HepG2 (cell line): ENCODE data around the gene ALOXE3. TPM values are rescaled to one million over a fixed set of nuclear protein-coding genes. Genes with fewer than 3 reads are reported as not detected.

Experiments
- ATAC-seq: fragments of 200-7000 bp; cut with Tn5 transposase; 3 replicates; pipeline ENCODE4 v1.9.1; 2020; ENCODE audit warnings: mild to moderate bottlenecking, moderate library complexity
- BruUV-seq: library from RNA; stranded (reverse); fragments of 400-500 nt; replicated peaks from 2 replicates; lab custom pipeline; 2021; lab: Mats Ljungman, UMichigan
- CTCF ChIA-PET: fragments of 300-600 bp; formaldehyde crosslinking; extraction: SDS; loops from one replicate; lab custom pipeline; 2021; ENCODE audit warnings: low total read pairs, inconsistent platforms, low intra/inter-chr PET ratio; lab: Yijun Ruan, JAX
- POLR2A ChIA-PET: fragments of 350-600 bp; sonication (Branson Sonifier 250); formaldehyde crosslinking; loops from one replicate; lab custom pipeline; 2020; ENCODE audit warnings: antibody characterized with exemption, inconsistent platforms; lab: Yijun Ruan, JAX
- DNase-seq: peaks from one replicate; pipeline ENCODE4 v3.0.0-alpha.2; 2015; ENCODE audit warnings: low spot score
- FAIRE-seq: peaks from 3 replicates; lab custom pipeline; 2011; peaks lifted over from hg19 to GRCh38; lab: Jason Lieb, UNC
- H2AFZ ChIP-seq: one replicate; pipeline ENCODE4 v1.6.1; 2011; ENCODE audit warnings: low read length, inconsistent platforms
- H3K27ac ChIP-seq: fragments of 300-600 bp; 3 replicates; pipeline ENCODE4 v1.8.0; 2011; ENCODE audit warnings: mixed run types, mild to moderate bottlenecking, mixed read lengths, low read length, inconsistent platforms; ENCODE audit not compliant: insufficient read depth; ENCODE audit errors: extremely low read length
- H3K27me3 ChIP-seq, 2 experiments: fragments of 200-600 bp in 1 of 2; 2 replicates in 1 of 2; 3 replicates in 1 of 2; pipeline versions ENCODE4 v1.6.0 to v1.8.0; 2011; ENCODE audit warnings: low read length in 2 of 2, mild to moderate bottlenecking in 2 of 2, moderate library complexity in 2 of 2, inconsistent platforms in 1 of 2; ENCODE audit not compliant: insufficient read depth in 2 of 2, control insufficient read depth in 1 of 2
- H3K36me3 ChIP-seq, 2 experiments: fragments of 200-600 bp in 1 of 2; replicated peaks in 1 of 2; 2 replicates in 1 of 2; 3 replicates in 1 of 2; pipeline versions ENCODE4 v1.5.1 to v1.8.0; 2011; ENCODE audit warnings: low read length in 2 of 2, inconsistent platforms in 1 of 2; ENCODE audit not compliant: insufficient read depth in 2 of 2, control insufficient read depth in 1 of 2
- H3K4me1 ChIP-seq: 2 replicates; pipeline ENCODE4 v1.5.1; 2012; ENCODE audit warnings: low read length, inconsistent platforms; ENCODE audit not compliant: insufficient read depth
- H3K4me2 ChIP-seq: 2 replicates; pipeline ENCODE4 v1.6.0; 2011; ENCODE audit warnings: low read depth, low read length, inconsistent platforms
- H3K4me3 ChIP-seq, 3 experiments: fragments of 200-600 bp in 1 of 3; sonication (generic), shearing (Covaris generic) in 1 of 3; replicated peaks in 1 of 3; 2 replicates each; pipeline ENCODE4 v1.5.1; 2011 to 2016; ENCODE audit warnings: low read length in 3 of 3, inconsistent platforms in 2 of 3, low read depth in 2 of 3, mild to moderate bottlenecking in 2 of 3, control low read depth in 1 of 3, mixed read lengths in 1 of 3; ENCODE audit not compliant: insufficient read depth in 1 of 3
- H3K79me2 ChIP-seq: one replicate; pipeline ENCODE4 v1.6.1; 2011; ENCODE audit warnings: low read length, inconsistent platforms; ENCODE audit not compliant: insufficient read depth
- H3K9ac ChIP-seq: 2 replicates; pipeline ENCODE4 v1.6.0; 2011; ENCODE audit warnings: mild to moderate bottlenecking, low read depth, low read length, inconsistent platforms; ENCODE audit not compliant: insufficient read depth
- H3K9me3 ChIP-seq: 2 replicates; pipeline ENCODE4 v1.5.1; 2012; ENCODE audit warnings: mild to moderate bottlenecking, low read length
- H4K20me1 ChIP-seq: 2 replicates; pipeline ENCODE4 v1.6.0; 2011; ENCODE audit warnings: inconsistent platforms, mild to moderate bottlenecking, low read length, moderate library complexity; ENCODE audit not compliant: insufficient read depth
- ATF7 ChIP-seq, 2 experiments: fragments of 450-650 bp in 1 of 2; sonication (generic) in 1 of 2; formaldehyde crosslinking in 1 of 2; IDR thresholded peaks; 2 replicates each; pipeline versions ENCODE4 v1.4.0 to v1.6.1; 2016 to 2020; ENCODE audit warnings: antibody characterized with exemption in 1 of 2, mild to moderate bottlenecking in 1 of 2, missing genetic modification reagents in 1 of 2
- ATF7-NPFF ChIP-seq: sonication (generic); formaldehyde crosslinking; IDR thresholded peaks from 2 replicates; pipeline ENCODE4 v1.8.1; 2023; ENCODE audit warnings: mild to moderate bottlenecking, low read depth, missing genetic modification reagents, moderate library complexity
- CREB1 ChIP-seq, 2 experiments: fragments of 450-650 bp in 1 of 2; IDR thresholded peaks; 2 replicates each; pipeline ENCODE4 v1.6.1; 2016 to 2017; ENCODE audit warnings: control low read depth in 1 of 2, mild to moderate bottlenecking in 1 of 2, missing compliant biosample characterization in 1 of 2, missing genetic modification characterization in 1 of 2
- NRL ChIP-seq: sonication (generic); formaldehyde crosslinking; IDR thresholded peaks from 2 replicates; pipeline ENCODE4 v1.5.0; 2020; ENCODE audit warnings: missing genetic modification reagents, mild to moderate bottlenecking, moderate library complexity, borderline replicate concordance
- ONECUT2 ChIP-seq: sonication (generic); formaldehyde crosslinking; IDR thresholded peaks from 2 replicates; pipeline ENCODE4 v1.4.0; 2020; ENCODE audit warnings: missing genetic modification reagents
- SP4 ChIP-seq: sonication (generic); formaldehyde crosslinking; IDR thresholded peaks from 2 replicates; pipeline ENCODE4 v1.8.1; 2023; ENCODE audit warnings: mild to moderate bottlenecking, missing genetic modification reagents
- ZBTB21 ChIP-seq: sonication (generic); formaldehyde crosslinking; IDR thresholded peaks from 2 replicates; pipeline ENCODE4 v1.4.0; 2020; ENCODE audit warnings: missing genetic modification reagents
- ZC3H4 ChIP-seq: sonication (generic); formaldehyde crosslinking; IDR thresholded peaks from 2 replicates; pipeline ENCODE4 v1.4.0; 2020; ENCODE audit warnings: missing genetic modification reagents, borderline replicate concordance
- ZNF878 ChIP-seq: sonication (generic); formaldehyde crosslinking; IDR thresholded peaks from 2 replicates; pipeline ENCODE4 v1.8.1; 2023; ENCODE audit warnings: mild to moderate bottlenecking, missing genetic modification reagents, moderate library complexity
- ZNF891 ChIP-seq: sonication (generic); formaldehyde crosslinking; IDR thresholded peaks from 2 replicates; pipeline ENCODE4 v1.5.0; 2020; ENCODE audit warnings: mild to moderate bottlenecking, missing genetic modification reagents
- WGBS: methylation state at CpG from one replicate; pipeline ENCODE4 v1.1.6; 2017; ENCODE audit warnings: low lambda C conversion rate; 5-methylcytosine and 5-hydroxymethylcytosine counted together
- in situ Hi-C: cut with HindIII; loops from 2 replicates; pipeline ENCODE4 v1.10.0; 2017; ENCODE audit warnings: low pct_unique_long_range_greater_than_20kb; ENCODE audit not compliant: extremely low pct_ligation_motif_present
- intact Hi-C: fragments of 100-400 bp; cut with micrococcal nuclease; formaldehyde crosslinking; loops from one replicate; pipeline ENCODE4 v1.10.0; 2022; ENCODE audit not compliant: unreplicated experiment
- polyA plus RNA-seq, 8 experiments: library from polyadenylated mRNA; depleted of rRNA in 3 of 8; stranded (reverse) in 7 of 8; unstranded in 1 of 8; fragments of >200 nt; fragmentation: Illumina TruSeq in 4 of 8; extraction: Trizol in 4 of 8; gene quantifications; 2 replicates each; pipeline versions ENCODE4 v1.2.1 to v1.2.3, GENCODE V29; 2011 to 2016; ENCODE audit warnings: low read depth in 4 of 8, missing spikeins in 1 of 8, mixed read lengths in 1 of 8; ENCODE audit not compliant: insufficient read depth in 1 of 8
- total RNA-seq, 5 experiments: library from RNA; depleted of rRNA; stranded (reverse); fragments of >200 nt; fragmentation: Illumina TruSeq; extraction: Trizol; gene quantifications; 2 replicates each; pipeline ENCODE4 v1.2.3, GENCODE V29; 2016; ENCODE audit warnings: low read depth in 1 of 5
- TF ChIP-seq, protein P1 (sequence below): sonication (generic); formaldehyde crosslinking; IDR thresholded peaks from 2 replicates; pipeline ENCODE4 v1.8.1; 2023; ENCODE audit warnings: mild to moderate bottlenecking, missing genetic modification reagents, borderline replicate concordance
- TF ChIP-seq, protein P2 (sequence below): sonication (generic); formaldehyde crosslinking; IDR thresholded peaks from 2 replicates; pipeline ENCODE4 v1.4.0; 2020; ENCODE audit warnings: missing genetic modification reagents, low read depth, mild to moderate bottlenecking, borderline replicate concordance
- TF ChIP-seq, protein P3 (sequence below): sonication (generic); formaldehyde crosslinking; IDR thresholded peaks from 2 replicates; pipeline ENCODE4 v1.5.1; 2020; ENCODE audit warnings: mild to moderate bottlenecking, moderate library complexity, missing genetic modification reagents
- TF ChIP-seq, protein P4 (sequence below): sonication (generic); formaldehyde crosslinking; IDR thresholded peaks from 2 replicates; pipeline ENCODE4 v1.9.0; 2022; ENCODE audit warnings: missing genetic modification reagents, mild to moderate bottlenecking, borderline replicate concordance

The ALOXE3 gene
- total and polyA plus RNA-seq, 2 of the 13 experiments (the other 11 are each of a cell fraction or from before 2014, with no cell fraction given), result 0.07 TPM; not detected in 1

DNA sequence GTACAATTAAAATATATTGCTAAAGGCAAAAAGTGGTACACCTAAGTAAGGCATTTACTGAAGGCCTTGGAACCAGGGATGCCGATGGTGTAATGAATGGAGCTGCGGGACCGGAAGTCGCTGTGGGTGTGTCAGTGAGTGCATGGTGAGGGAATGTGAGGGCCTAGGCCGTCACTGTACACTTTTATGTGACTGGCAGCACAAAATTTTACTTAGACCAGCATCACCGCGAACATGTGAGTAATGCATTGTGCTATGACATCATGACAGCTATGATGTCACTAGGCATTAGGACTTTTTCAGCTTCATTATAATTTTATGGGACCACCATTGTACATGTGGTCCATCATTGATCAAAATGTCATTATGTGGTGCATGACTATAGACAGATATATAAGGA, 64.7 kb downstream of the ALOXE3 start:
- in situ Hi-C loops, result no loop called here
- ATAC-seq (no peak), DNase-seq (no peak), FAIRE-seq (no peak)
- H3K27me3 ChIP-seq, result peaks cover 5 to 56% of the 10 kb centered on the region in 2 experiments; a peak in 4 of 5 replicates
- H3K36me3 ChIP-seq, result no peaks in the 10 kb centered on the region
- H3K4me2 ChIP-seq, result no peak overlapping the region
- no peaks in the 10 kb centered on the region for H3K9me3 ChIP-seq
- ChIA-PET POLR2A (no interaction called here), CTCF (no interaction called here)
- H2AFZ ChIP-seq, result no peak overlapping the region
- peaks cover 6% of the 10 kb centered on the region for H4K20me1 ChIP-seq
- H3K9ac ChIP-seq, result no peak overlapping the region
- no TSS peak for BruUV-seq
- TF ChIP-seq CREB1 (IDR thresholded peaks at IDR 0.05), result peak; percentile 89
- TF ChIP-seq CREB1 (CRISPR knock-in tag; IDR thresholded peaks at IDR 0.05), result no peak
- TF ChIP-seq ZNF891 (CRISPR knock-in tag), result no peak
- TF ChIP-seq, protein P1, sequence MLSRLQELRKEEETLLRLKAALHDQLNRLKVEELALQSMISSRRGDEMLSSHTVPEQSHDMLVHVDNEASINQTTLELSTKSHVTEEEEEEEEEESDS (CRISPR knock-in tag), result no peak
- TF ChIP-seq, protein P2, sequence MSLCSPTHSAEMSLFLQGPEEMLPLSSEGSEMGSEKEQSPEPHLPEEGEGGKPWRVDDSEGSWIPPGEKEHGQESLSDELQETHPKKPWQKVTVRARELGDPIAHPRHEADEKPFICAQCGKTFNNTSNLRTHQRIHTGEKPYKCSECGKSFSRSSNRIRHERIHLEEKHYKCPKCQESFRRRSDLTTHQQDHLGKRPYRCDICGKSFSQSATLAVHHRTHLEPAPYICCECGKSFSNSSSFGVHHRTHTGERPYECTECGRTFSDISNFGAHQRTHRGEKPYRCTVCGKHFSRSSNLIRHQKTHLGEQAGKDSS (CRISPR knock-in tag), result no peak
- TF ChIP-seq, protein P3, sequence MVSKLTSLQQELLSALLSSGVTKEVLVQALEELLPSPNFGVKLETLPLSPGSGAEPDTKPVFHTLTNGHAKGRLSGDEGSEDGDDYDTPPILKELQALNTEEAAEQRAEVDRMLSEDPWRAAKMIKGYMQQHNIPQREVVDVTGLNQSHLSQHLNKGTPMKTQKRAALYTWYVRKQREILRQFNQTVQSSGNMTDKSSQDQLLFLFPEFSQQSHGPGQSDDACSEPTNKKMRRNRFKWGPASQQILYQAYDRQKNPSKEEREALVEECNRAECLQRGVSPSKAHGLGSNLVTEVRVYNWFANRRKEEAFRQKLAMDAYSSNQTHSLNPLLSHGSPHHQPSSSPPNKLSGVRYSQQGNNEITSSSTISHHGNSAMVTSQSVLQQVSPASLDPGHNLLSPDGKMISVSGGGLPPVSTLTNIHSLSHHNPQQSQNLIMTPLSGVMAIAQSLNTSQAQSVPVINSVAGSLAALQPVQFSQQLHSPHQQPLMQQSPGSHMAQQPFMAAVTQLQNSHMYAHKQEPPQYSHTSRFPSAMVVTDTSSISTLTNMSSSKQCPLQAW (CRISPR knock-in tag), result no peak
- TF ChIP-seq ATF7-NPFF (CRISPR knock-in tag), result no peak
- peak; percentile 50; the same call in 1 of the 2 replicates for TF ChIP-seq ZBTB21 (CRISPR knock-in tag)
- TF ChIP-seq ZC3H4 (CRISPR knock-in tag), result no peak
- TF ChIP-seq ATF7 (IDR thresholded peaks at IDR 0.05), result peak; percentile 58
- no peak for TF ChIP-seq ATF7 (CRISPR knock-in tag; IDR thresholded peaks at IDR 0.05)
- no peak for TF ChIP-seq NRL
- TF ChIP-seq, protein P4, sequence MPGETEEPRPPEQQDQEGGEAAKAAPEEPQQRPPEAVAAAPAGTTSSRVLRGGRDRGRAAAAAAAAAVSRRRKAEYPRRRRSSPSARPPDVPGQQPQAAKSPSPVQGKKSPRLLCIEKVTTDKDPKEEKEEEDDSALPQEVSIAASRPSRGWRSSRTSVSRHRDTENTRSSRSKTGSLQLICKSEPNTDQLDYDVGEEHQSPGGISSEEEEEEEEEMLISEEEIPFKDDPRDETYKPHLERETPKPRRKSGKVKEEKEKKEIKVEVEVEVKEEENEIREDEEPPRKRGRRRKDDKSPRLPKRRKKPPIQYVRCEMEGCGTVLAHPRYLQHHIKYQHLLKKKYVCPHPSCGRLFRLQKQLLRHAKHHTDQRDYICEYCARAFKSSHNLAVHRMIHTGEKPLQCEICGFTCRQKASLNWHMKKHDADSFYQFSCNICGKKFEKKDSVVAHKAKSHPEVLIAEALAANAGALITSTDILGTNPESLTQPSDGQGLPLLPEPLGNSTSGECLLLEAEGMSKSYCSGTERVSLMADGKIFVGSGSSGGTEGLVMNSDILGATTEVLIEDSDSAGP (CRISPR knock-in tag), result no peak
- TF ChIP-seq ONECUT2 (CRISPR knock-in tag), result no peak
- no peak for TF ChIP-seq ZNF878
- no peak for TF ChIP-seq SP4 (CRISPR knock-in tag)
- no peak overlapping the region for H3K27ac ChIP-seq
- H3K79me2 ChIP-seq, result no peaks in the 10 kb centered on the region
- intact Hi-C loops, result no loop called here
- WGBS, result 88% methylated on average over 7 of the region's 7 CpGs
- H3K4me1 ChIP-seq, result peaks cover 41% of the 10 kb centered on the region
- no peak overlapping the region for H3K4me3 ChIP-seq
